Bronchial epithelial cell (primary cell): Measurements from ENCODE around the gene BRD4. TPM values are rescaled to one million over a fixed set of nuclear protein-coding genes. Genes with fewer than 3 reads are reported as not detected.

Experiments used
- DNase-seq: peaks from one replicate; pipeline ENCODE4 v3.0.0-alpha.2; 2010; ENCODE audit warnings: low read depth
- FAIRE-seq: peaks from 2 replicates; lab custom pipeline; 2011; peaks lifted over from hg19 to GRCh38; lab: Jason Lieb, UNC
- H3K27me3 ChIP-seq: 2 replicates; pipeline ENCODE4 v1.5.1; 2011; ENCODE audit warnings: low read length; ENCODE audit not compliant: control insufficient read depth, insufficient read depth
- H3K36me3 ChIP-seq: 2 replicates; pipeline ENCODE4 v1.5.1; 2011; ENCODE audit warnings: low read length; ENCODE audit not compliant: control insufficient read depth, insufficient read depth
- H3K4me3 ChIP-seq: 2 replicates; pipeline ENCODE4 v1.5.1; 2011; ENCODE audit warnings: mild to moderate bottlenecking, low read depth, low read length, control low read depth
- total RNA-seq: library from RNA; depleted of rRNA; stranded (reverse); fragments of >200 nt; gene quantifications from 2 replicates; pipeline ENCODE4 v1.2.1, GENCODE V29; 2014
- TF ChIP-seq, protein P1 (sequence below): IDR thresholded peaks from 2 replicates; pipeline ENCODE4 v1.5.1; 2011; ENCODE audit warnings: mild to moderate bottlenecking, moderate library complexity, low read length, control low read depth, inconsistent platforms; ENCODE audit not compliant: insufficient read depth, severe bottlenecking

Gene BRD4
- total RNA-seq, 1 donor from 2014 or later, result 12.1 TPM

DNA sequence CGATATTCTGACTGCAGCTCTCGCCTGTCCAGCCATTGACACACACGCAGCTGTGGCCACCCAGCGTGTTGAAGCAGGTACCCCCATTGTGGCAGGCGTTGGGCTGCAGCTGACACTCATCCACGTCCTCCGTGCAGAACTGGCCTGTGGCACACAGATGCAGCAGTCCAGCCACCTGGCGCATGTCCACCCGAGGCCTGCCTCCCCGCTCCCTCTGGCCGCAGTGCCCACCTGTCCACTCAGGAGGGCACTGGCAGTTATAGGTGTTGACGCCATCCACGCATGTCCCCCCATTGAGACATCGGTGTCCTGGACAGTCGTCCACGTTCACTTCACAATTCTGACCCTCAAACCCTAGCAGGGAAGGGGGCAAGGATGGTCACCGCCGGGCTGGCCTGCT, 140.8 kb downstream of the BRD4 start:
- TF ChIP-seq, protein P1, sequence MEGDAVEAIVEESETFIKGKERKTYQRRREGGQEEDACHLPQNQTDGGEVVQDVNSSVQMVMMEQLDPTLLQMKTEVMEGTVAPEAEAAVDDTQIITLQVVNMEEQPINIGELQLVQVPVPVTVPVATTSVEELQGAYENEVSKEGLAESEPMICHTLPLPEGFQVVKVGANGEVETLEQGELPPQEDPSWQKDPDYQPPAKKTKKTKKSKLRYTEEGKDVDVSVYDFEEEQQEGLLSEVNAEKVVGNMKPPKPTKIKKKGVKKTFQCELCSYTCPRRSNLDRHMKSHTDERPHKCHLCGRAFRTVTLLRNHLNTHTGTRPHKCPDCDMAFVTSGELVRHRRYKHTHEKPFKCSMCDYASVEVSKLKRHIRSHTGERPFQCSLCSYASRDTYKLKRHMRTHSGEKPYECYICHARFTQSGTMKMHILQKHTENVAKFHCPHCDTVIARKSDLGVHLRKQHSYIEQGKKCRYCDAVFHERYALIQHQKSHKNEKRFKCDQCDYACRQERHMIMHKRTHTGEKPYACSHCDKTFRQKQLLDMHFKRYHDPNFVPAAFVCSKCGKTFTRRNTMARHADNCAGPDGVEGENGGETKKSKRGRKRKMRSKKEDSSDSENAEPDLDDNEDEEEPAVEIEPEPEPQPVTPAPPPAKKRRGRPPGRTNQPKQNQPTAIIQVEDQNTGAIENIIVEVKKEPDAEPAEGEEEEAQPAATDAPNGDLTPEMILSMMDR, result no peak
- DNase-seq, result no peak
- FAIRE-seq, result peak; percentile 83
- no peaks in the 10 kb centered on the region for H3K27me3 ChIP-seq
- H3K4me3 ChIP-seq, result no peak overlapping the region
- peaks cover 50% of the 10 kb centered on the region for H3K36me3 ChIP-seq

DNA sequence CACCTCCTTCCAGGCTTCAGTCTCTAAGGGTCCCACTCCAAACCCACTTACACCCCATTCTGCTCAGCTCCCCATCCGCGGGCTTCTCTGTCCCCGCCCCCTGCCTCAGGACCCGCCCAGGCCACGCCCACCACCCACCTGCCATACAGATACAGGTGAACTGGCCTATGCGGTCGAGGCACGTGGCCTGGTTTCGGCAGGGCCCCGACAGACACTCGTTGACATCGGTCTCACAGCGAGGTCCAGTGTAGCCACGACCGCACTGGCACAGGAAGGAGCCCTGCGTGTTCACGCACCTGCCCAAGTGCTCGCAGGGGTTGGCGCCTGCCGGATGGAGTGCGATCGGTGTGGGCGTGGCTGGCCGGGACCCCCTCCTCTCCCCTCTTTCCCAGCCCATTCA, 143.5 kb downstream of the BRD4 start:
- Histone ChIP-seq H3K27me3 (no peaks in the 10 kb centered on the region), H3K36me3 (peaks cover 58% of the 10 kb centered on the region), H3K4me3 (no peak overlapping the region)
- TF ChIP-seq, protein P1, result no peak
- DNase-seq (no peak), FAIRE-seq (no peak)

DNA sequence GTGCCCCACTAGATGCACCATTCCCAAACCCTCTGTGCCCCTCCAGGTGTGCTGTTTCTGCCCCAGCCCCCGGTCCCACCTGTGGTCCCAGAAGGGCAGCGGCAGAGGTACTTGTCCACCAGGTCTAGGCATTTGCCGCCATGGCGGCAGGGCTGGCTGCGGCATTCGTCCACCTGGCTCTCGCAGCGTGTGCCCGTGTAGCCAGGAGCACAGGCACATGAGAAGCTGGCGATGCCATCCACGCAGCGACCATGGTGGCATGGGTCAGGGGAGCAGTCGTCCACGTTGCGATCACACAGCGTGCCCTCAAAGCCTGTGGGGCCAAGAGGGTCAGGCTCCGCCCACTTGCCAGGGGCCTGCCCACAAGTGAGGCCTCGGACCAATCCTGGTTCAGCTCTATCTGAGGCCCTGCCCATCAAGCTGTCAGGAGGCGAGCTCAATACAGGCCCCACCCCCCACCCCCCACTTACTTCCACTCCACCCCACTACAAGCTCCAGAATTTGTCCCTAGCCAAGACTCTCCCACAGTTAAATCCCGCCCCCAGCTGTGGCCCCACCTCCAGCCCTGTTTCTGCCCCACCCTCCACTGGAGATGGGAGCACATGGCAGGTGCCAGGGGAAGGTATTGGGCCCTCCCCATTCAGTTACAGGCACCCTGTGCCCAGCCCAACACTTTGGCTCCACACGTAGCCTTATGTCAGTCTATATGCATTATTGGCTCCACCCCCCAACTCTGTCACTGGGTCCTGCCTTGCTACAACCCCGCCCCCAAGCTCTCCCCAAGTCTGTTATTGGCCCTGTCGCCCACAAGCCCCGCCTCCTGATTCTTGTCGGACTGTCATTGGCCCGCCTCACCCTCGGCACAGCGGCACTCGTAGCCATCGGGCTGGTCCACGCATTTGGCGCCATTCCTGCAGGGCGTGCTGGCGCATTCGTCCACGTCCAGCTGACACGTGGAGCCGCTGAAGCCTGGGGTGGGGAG, 145.0 kb downstream of the BRD4 start:
- DNase-seq (no peak), FAIRE-seq (no peak)
- no peak overlapping the region for H3K4me3 ChIP-seq
- peaks cover 57% of the 10 kb centered on the region for H3K36me3 ChIP-seq
- no peaks in the 10 kb centered on the region for H3K27me3 ChIP-seq
- TF ChIP-seq, protein P1, result no peak

Other genes with a start within 250 kb of the BRD4 start
- 0.53 and 0.64 TPM in 2 replicates for gene SYDE1, start 225.1 kb downstream of the BRD4 start, total RNA-seq
- 53.2 and 140 TPM in 2 replicates for gene NOTCH3, start 131.5 kb downstream of the BRD4 start, total RNA-seq
- gene EPHX3, start 100.1 kb downstream of the BRD4 start, total RNA-seq, result 0.53 and 1.2 TPM in 2 replicates
- 16.8 TPM in 2 replicates for gene AKAP8, start 47.2 kb upstream of the BRD4 start, total RNA-seq
- gene AKAP8L, start 86.4 kb upstream of the BRD4 start, total RNA-seq, result 75.3 and 78.9 TPM in 2 replicates
- gene WIZ, start 117.4 kb upstream of the BRD4 start, total RNA-seq, result 2.4 and 4.2 TPM in 2 replicates
- not detected in 2 replicates for gene RASAL3, start 132.0 kb upstream of the BRD4 start, total RNA-seq
- gene PGLYRP2, start 147.0 kb upstream of the BRD4 start, total RNA-seq, result not detected in 2 replicates
- gene CYP4F22, start 176.0 kb upstream of the BRD4 start, total RNA-seq, result 0.13 TPM in 1 of 2 replicates, not detected in the other